ENCODE results near the gene POU2F2. TPM values are rescaled to one million over a fixed set of nuclear protein-coding genes. Genes with fewer than 3 reads are reported as not detected.

POU2F2 gene
- total and polyA plus RNA-seq, 2 experiments from 2014 or later: 1.5 to 3.0 TPM

GRCh38 chr19:42114412-42114811 lies 17.8 kb downstream of the POU2F2 start:
- peak overlapping the region; percentile 77 for H3K4me2 ChIP-seq (ENCODE audit: unreplicated experiment)
- H3K4me3 ChIP-seq: peak overlapping the region; percentile 55
- H3K27me3 ChIP-seq (replicated peaks; ENCODE audit: insufficient read depth): no peaks in the 10 kb centered on the region
- peaks cover 56% of the 10 kb centered on the region for H3F3A ChIP-seq (ENCODE audit: insufficient read depth)
- WGBS, 2 experiments (ENCODE audit: low coverage in 1 of 2, low lambda C conversion rate in 2 of 2, missing lambda C conversion rate in 2 of 2): 63 to 68% methylated on average over 7 of the region's 7 CpGs
- no peaks in the 10 kb centered on the region for H3K36me3 ChIP-seq (ENCODE audit: low read depth)
- H3K27ac ChIP-seq: peak overlapping the region; percentile 90
- no peak overlapping the region for H2AFZ ChIP-seq
- no peak for DNase-seq
- peaks cover 45% of the 10 kb centered on the region for H3K4me1 ChIP-seq (ENCODE audit: insufficient read depth)
- H4K20me1 ChIP-seq (ENCODE audit: insufficient read depth): no peaks in the 10 kb centered on the region
- no peaks in the 10 kb centered on the region for H3K9me2 ChIP-seq (ENCODE audit: insufficient read depth)
- no peaks in the 10 kb centered on the region for H3K79me2 ChIP-seq (ENCODE audit: insufficient read depth)
- H3K9me3 ChIP-seq (ENCODE audit: low read depth): no peaks in the 10 kb centered on the region
- TF ChIP-seq EZH2phosphoT487 (IDR thresholded peaks at IDR 0.05; ENCODE audit: insufficient read depth, low read depth) (no peak), EZH2 (IDR thresholded peaks at IDR 0.05; ENCODE audit: insufficient read depth, poor library complexity, severe bottlenecking) (no peak)
- peak overlapping the region; percentile 65 for H3K9ac ChIP-seq
- in situ Hi-C loops (cut with MboI): no loop called here

DNA sequence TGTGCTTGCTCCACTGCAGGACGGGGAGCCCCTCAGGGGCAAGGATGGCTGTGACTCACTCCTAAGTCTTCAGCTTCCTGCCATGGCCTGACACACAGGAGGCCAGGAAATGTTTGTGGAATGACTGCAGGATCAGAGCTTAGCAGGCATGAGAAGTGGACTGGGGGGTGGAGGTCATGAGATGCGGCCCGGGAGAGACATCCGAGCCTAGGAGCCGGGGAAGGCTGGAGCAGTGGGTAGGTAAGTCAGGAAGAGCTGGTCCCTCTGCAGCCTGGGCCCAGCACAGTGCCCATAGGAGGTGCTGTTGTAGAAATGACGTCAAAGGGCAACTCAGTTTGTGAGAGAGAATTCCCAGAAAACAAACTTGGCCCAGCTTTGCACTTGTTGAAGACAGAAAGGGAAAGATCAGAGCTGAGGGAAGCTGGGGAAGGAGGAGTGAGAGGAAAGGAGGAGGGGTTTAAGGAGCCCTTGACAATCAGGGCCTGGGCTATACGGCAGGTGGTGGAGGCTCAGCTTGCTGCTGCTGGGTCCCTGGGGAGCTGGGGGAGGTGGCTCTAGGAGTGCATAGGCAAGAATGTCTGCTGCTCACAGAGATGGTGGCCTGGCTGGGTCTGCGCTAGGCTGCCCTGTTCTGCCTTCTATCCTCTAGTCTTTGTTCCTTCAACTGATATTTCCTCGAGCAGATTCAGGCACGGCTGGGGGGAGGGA lies 18.5 kb downstream of the POU2F2 start:
- H3K36me3 ChIP-seq (ENCODE audit: low read depth): no peaks in the 10 kb centered on the region
- peaks cover 59% of the 10 kb centered on the region for H3F3A ChIP-seq (ENCODE audit: insufficient read depth)
- H3K4me2 ChIP-seq (ENCODE audit: unreplicated experiment): peak overlapping the region; percentile 77
- H3K9me2 ChIP-seq (ENCODE audit: insufficient read depth): no peaks in the 10 kb centered on the region
- no peaks in the 10 kb centered on the region for H3K9me3 ChIP-seq (ENCODE audit: low read depth)
- 11 to 13% methylated on average over 10 of the region's 10 CpGs for whole genome bisulfite sequencing, 2 experiments (ENCODE audit: low coverage in 1 of 2, low lambda C conversion rate in 2 of 2, missing lambda C conversion rate in 2 of 2)
- peak overlapping the region; percentile 65 for H3K9ac ChIP-seq
- H3K27ac ChIP-seq: peak overlapping the region; percentile 90
- in situ Hi-C loops (cut with MboI): no loop called here
- peak; percentile 98 for DNase-seq
- no peak for TF ChIP-seq EZH2phosphoT487 (IDR thresholded peaks at IDR 0.05; ENCODE audit: insufficient read depth, low read depth)
- TF ChIP-seq EZH2 (IDR thresholded peaks at IDR 0.05; ENCODE audit: insufficient read depth, poor library complexity, severe bottlenecking): no peak
- peak overlapping the region; percentile 55 for H3K4me3 ChIP-seq
- H4K20me1 ChIP-seq (ENCODE audit: insufficient read depth): no peaks in the 10 kb centered on the region
- H3K79me2 ChIP-seq (ENCODE audit: insufficient read depth): no peaks in the 10 kb centered on the region
- peak overlapping the region; percentile 45; the same call in 1 of the 2 replicates for H2AFZ ChIP-seq
- peaks cover 50% of the 10 kb centered on the region for H3K4me1 ChIP-seq (ENCODE audit: insufficient read depth)
- no peaks in the 10 kb centered on the region for H3K27me3 ChIP-seq (replicated peaks; ENCODE audit: insufficient read depth)

DNA sequence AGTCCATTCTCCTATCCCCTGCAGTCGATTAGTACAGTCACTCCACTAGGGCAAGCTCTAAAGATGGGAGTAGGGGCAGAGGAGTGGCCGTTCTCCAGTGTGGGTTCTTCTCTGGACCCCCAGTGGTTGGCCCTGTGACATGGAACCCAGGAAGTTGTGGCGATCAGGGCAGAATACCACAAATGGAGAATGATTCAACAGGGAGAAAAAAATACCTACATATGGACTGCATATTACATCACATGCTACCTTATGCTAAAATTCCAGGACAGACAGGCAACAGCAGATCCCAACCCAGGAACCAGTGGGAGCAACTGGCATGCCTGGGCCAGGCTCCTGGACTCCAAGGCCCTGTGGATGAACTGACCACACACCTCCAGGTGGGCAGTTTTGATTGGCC lies 20.4 kb downstream of the POU2F2 start:
- peak; percentile 64 for DNase-seq
- Histone ChIP-seq H2AFZ (peak overlapping the region; percentile 38; the same call in 1 of the 2 replicates), H3K36me3 (ENCODE audit: low read depth) (no peaks in the 10 kb centered on the region), H3K9ac (peak overlapping the region; percentile 58), H3K4me3 (no peak overlapping the region), H3K4me1 (ENCODE audit: insufficient read depth) (peaks cover 52% of the 10 kb centered on the region), H3K9me3 (ENCODE audit: low read depth) (no peaks in the 10 kb centered on the region), H3K4me2 (ENCODE audit: unreplicated experiment) (peak overlapping the region; percentile 30), H3F3A (ENCODE audit: insufficient read depth) (peaks cover 59% of the 10 kb centered on the region), H3K9me2 (ENCODE audit: insufficient read depth) (no peaks in the 10 kb centered on the region), H3K27me3 (replicated peaks; ENCODE audit: insufficient read depth) (no peaks in the 10 kb centered on the region), H3K27ac (peak overlapping the region; percentile 90), H4K20me1 (ENCODE audit: insufficient read depth) (no peaks in the 10 kb centered on the region), H3K79me2 (ENCODE audit: insufficient read depth) (no peaks in the 10 kb centered on the region)
- in situ Hi-C loops (cut with MboI): no loop called here
- TF ChIP-seq EZH2 (IDR thresholded peaks at IDR 0.05; ENCODE audit: insufficient read depth, poor library complexity, severe bottlenecking) (no peak), EZH2phosphoT487 (IDR thresholded peaks at IDR 0.05; ENCODE audit: insufficient read depth, low read depth) (no peak)
- 53 to 59% methylated on average over 3 of the region's 3 CpGs for WGBS, 2 experiments (ENCODE audit: low coverage in 1 of 2, low lambda C conversion rate in 2 of 2, missing lambda C conversion rate in 2 of 2)

- no peaks in the 10 kb centered on the region for H3K9me2 ChIP-seq (ENCODE audit: insufficient read depth)
- H3K27me3 ChIP-seq (replicated peaks; ENCODE audit: insufficient read depth): no peaks in the 10 kb centered on the region
- H3K4me1 ChIP-seq (ENCODE audit: insufficient read depth): peaks cover 52% of the 10 kb centered on the region
- in situ Hi-C loops (cut with MboI): no loop called here
- H3K9me3 ChIP-seq (ENCODE audit: low read depth): no peaks in the 10 kb centered on the region
- H3K4me3 ChIP-seq: no peak overlapping the region
- no peaks in the 10 kb centered on the region for H4K20me1 ChIP-seq (ENCODE audit: insufficient read depth)
- peak overlapping the region; percentile 90 for H3K27ac ChIP-seq
- no peak for TF ChIP-seq EZH2 (IDR thresholded peaks at IDR 0.05; ENCODE audit: insufficient read depth, poor library complexity, severe bottlenecking)
- TF ChIP-seq EZH2phosphoT487 (IDR thresholded peaks at IDR 0.05; ENCODE audit: insufficient read depth, low read depth): no peak
- peak overlapping the region; percentile 38; the same call in 1 of the 2 replicates for H2AFZ ChIP-seq
- WGBS, 2 experiments (ENCODE audit: low coverage in 1 of 2, low lambda C conversion rate in 2 of 2, missing lambda C conversion rate in 2 of 2): 0 to 7% methylated on average over 1 of the region's 1 CpG
- H3K4me2 ChIP-seq (ENCODE audit: unreplicated experiment): peak overlapping the region; percentile 30
- no peaks in the 10 kb centered on the region for H3K36me3 ChIP-seq (ENCODE audit: low read depth)
- H3F3A ChIP-seq (ENCODE audit: insufficient read depth): peaks cover 59% of the 10 kb centered on the region
- no peaks in the 10 kb centered on the region for H3K79me2 ChIP-seq (ENCODE audit: insufficient read depth)
- peak overlapping the region; percentile 58 for H3K9ac ChIP-seq
- DNase-seq: peak; percentile 76
Observed at GRCh38 chr19:42111384-42111783, 20.9 kb downstream of the POU2F2 start.
